Measurements from ENCODE around the gene LMOD2.

LMOD2 gene

GRCh38 chr7:123637203-123637602 is 18.5 kb upstream of the LMOD2 start:
- TF ChIP-seq CTCF (IDR thresholded peaks at IDR 0.05; ENCODE audit: low read depth, low read length, missing control alignments) = no peak
- DNase-seq (ENCODE audit: extremely low read depth, low read depth) = no peak
- no peak overlapping the region for H3K4me3 ChIP-seq (replicated peaks; ENCODE audit: low read depth, low read length)

- no peak for TF ChIP-seq CTCF (IDR thresholded peaks at IDR 0.05; ENCODE audit: low read depth, low read length, missing control alignments)
- H3K4me3 ChIP-seq (replicated peaks; ENCODE audit: low read depth, low read length) = no peak overlapping the region
- no peak for DNase-seq (ENCODE audit: extremely low read depth, low read depth)
These were observed 17.8 kb upstream of the LMOD2 start for GRCh38 chr7:123637878-123638277.

- DNase-seq (ENCODE audit: extremely low read depth, low read depth) = no peak
- TF ChIP-seq CTCF (IDR thresholded peaks at IDR 0.05; ENCODE audit: low read depth, low read length, missing control alignments) = no peak
- no peak overlapping the region for H3K4me3 ChIP-seq (replicated peaks; ENCODE audit: low read depth, low read length)
These were observed 16.0 kb upstream of the LMOD2 start for GRCh38 chr7:123639631-123640030.

- TF ChIP-seq CTCF (IDR thresholded peaks at IDR 0.05; ENCODE audit: low read depth, low read length, missing control alignments) = no peak
- no peak overlapping the region for H3K4me3 ChIP-seq (replicated peaks; ENCODE audit: low read depth, low read length)
- DNase-seq (ENCODE audit: extremely low read depth, low read depth) = no peak
These were observed 15.1 kb upstream of the LMOD2 start for GRCh38 chr7:123640583-123640982.

GRCh38 chr7:123641901-123642300 is 13.8 kb upstream of the LMOD2 start:
- TF ChIP-seq CTCF (IDR thresholded peaks at IDR 0.05; ENCODE audit: low read depth, low read length, missing control alignments) = no peak
- no peak overlapping the region for H3K4me3 ChIP-seq (replicated peaks; ENCODE audit: low read depth, low read length)
- DNase-seq (ENCODE audit: extremely low read depth, low read depth) = no peak

- H3K4me3 ChIP-seq (replicated peaks; ENCODE audit: low read depth, low read length) = peak overlapping the region; percentile 14; the same call in 1 of the 2 replicates
- TF ChIP-seq CTCF (IDR thresholded peaks at IDR 0.05; ENCODE audit: low read depth, low read length, missing control alignments) = no peak
- peak; percentile 31 for DNase-seq (ENCODE audit: extremely low read depth, low read depth)
These were observed 11.9 kb upstream of the LMOD2 start for GRCh38 chr7:123643495-123644441.

Measured in HFF-Myc (cell line).